GM19438 (cell line): ENCODE data around the gene TOLLIP.
"Not testable (repeated sequence)": the region's sequence is repeated elsewhere in the genome, so short reads cannot be mapped to it uniquely, and the experiment has no call there.

Experiments
- ATAC-seq: cut with Tn5 transposase; IDR thresholded peaks from one replicate; pipeline ENCODE4 v1.9.1; 2021; ENCODE audit warnings: low read depth; ENCODE audit not compliant: unreplicated experiment

TOLLIP gene

DNA sequence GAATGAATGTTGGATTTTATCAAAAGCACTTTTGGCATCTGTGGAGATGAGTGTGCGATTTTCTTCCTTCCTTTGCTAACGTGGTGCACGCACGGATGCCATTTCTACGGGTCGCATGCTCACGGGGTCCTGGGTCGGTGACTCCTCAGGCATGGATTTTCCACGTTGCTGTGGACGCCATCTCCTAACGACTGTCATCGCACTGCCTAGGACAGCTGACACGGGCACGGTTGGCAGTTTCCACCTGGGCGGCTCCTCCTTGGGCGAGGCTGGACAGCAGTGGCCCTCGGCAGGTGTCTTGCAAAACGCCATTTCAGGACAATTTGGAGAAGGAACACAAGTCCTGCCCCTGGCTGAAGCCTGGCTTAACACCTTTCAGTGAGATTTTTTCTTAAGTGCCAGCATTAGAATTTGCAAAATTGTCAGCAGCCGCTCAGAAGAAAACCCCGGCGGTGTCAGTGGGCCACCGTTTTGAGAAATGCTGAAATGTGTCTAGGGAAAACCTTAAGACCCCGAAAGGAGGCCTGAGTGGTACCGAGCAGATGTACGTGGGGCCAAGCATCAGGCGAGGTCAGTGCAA, 34.7 kb upstream of the TOLLIP start:
- ATAC-seq: no peak

- ATAC-seq: no peak
These were observed 34.1 kb upstream of the TOLLIP start for GRCh38 chr11:1343391-1344055.

GRCh38 chr11:1342946-1343345, 33.5 kb upstream of the TOLLIP start:
- ATAC-seq: no peak

DNA sequence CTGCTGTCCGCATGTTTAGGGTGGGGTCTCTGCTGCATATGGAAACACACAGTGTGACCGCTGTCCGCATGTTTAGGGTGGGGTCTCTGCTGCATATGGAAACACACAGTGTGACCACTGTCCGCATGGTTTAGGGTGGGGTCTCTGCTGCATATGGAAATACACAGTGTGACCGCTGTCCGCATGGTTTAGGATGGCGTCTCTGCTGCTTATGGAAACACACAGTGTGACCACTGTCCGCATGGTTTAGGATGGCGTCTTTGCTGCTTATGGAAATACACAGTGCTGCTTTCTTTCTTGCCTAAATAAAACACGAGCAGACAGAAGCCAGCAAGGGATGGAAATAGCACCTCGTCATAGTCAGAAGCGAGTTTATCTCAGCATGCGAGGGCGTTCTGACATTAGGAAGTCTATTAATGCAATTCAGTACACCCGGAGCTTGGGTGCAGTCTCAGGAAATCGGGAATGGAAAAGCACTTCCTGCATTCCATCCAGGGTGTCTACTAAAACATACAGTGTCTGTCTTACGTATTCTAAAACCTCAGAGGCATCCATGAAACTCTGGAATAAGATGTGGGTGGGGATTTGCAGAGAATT, 32.6 kb upstream of the TOLLIP start:
- no peak for ATAC-seq

DNA sequence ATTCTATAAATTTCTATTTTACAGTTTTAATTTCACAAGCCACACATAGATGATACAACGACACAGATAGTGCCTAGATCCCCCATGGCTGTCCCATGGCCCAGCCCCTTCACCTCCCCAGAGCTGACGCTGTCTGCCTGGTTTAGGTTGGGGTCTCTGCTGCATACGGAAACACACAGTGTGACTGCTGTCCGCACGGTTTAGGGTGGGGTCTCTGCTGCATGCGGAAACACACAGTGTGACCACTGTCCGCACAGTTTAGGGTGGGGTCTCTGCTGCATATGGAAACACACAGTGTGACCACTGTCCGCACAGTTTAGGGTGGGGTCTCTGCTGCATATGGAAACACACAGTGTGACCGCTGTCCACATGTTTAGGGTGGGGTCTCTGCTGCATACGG, 31.8 kb upstream of the TOLLIP start:
- not testable (repeated sequence) for ATAC-seq

DNA sequence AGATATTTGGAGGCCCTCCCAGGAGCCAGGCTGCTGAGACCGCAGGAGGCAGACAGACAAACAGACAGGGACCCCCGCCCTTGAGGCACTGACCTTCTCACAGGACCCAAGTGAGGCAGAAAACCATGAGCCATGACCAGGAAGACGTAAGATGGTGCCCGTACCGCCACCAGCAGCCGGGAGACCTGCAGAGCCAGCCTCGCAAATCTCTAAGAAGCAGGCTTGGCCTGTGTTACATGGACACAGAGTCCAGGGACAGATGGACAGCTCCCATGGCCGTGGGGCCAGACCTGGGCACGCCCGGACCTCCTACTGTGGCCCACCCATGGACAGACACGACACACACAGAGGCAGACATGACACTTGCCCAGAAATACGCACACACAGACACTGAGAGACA, 30.7 kb upstream of the TOLLIP start:
- no peak for ATAC-seq

GRCh38 chr11:1339066-1339675, 29.7 kb upstream of the TOLLIP start:
- ATAC-seq: no peak

DNA sequence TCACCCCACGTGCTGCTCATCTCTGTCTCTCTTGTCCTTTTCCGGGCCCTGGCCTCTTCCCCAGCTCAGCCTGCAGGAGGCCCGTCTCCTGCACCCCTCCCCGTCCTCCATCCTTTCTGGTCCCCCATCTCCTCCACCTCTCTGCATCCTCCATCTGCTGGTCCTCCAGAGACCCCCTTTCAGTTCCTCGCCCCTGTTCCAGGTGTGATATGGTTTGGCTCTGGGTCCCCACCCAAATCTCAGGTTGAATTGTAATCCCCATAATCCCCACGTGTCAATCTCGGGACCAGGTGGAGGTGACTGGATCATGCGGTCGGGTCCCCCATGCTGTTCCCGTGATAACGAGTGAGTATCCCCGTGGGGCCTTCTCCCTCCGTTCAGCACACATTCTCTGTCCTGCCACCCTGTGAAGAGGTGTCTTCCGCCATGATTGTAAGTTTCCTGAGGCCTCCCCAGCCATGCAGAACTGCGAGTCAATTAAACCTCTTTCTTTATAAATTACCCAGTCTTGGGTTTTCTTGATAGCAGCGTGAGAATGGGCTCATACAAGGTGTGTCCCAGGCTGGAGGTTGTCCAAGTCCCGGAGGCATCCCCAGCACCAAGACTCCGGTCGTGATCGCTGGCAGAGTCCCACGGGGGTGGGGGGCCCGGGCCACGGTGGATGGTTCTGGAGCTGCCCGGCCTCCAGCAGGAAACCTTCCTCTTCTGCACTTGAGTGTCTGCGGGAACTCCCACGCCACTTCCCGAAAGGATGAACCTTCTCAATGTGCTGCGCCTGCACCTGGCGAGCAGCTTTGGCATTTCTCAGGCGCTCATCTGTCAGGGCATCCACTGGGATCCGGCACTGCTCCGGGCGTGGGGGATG, 29.0 kb upstream of the TOLLIP start:
- no peak for ATAC-seq

DNA sequence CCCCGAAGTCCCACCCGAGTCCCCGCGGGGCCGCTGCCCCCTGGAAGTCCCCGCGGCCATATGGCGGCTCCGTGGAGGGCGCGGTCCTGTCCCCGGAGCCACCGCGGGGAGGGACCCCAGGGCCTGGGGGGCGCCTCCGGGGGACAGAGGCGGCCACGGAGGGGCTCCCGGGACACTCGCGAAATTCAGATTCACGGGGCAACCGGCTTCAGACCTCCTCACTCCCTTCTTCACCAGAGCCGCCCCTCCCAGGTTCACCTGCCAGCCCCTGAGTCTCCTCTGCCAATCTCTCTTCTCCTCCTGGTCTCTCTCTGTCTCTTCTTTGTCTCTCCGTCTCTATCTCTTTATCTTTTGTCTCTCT, 28.2 kb upstream of the TOLLIP start:
- no peak for ATAC-seq

DNA sequence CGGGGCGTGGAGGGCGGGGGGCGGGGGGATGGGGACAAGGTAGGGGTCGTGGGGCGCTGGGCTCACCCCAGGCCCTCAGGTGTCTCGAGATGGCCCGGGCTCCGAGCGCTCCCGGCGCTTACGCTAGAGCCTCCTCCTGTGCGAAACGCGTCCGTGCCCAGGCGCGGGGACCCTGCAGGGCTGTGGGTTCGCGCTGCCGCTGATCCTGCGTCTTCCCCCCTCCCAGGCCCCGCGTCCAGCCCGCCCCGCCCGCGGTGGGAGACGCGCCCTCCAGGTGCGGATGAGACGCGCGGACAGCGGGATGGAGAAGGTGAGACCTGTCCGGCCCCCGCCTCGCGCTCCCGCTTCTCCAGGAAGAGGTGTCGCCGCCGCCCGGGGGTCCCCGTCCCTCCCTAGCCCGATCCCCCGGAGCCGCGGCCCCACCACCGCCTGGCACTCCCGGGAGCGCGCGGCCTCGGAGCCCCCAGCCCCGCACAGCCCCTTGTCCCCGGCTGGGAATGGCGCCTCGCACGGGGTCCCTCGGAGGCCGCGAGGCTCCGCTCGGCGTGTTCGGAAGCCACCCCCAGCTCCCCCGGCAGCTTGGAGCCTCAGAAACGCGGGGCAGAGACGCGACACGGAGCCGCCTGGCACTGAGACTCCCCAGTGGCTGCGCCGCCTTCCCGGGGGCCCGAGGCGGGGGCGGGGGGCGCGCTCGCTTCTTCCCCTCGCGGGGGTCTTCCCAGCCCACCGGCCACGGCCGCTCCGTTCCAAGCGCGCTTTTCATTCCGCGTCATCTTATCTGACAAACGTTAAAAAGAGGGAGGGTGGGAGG, 27.6 kb upstream of the TOLLIP start:
- no peak for ATAC-seq

DNA sequence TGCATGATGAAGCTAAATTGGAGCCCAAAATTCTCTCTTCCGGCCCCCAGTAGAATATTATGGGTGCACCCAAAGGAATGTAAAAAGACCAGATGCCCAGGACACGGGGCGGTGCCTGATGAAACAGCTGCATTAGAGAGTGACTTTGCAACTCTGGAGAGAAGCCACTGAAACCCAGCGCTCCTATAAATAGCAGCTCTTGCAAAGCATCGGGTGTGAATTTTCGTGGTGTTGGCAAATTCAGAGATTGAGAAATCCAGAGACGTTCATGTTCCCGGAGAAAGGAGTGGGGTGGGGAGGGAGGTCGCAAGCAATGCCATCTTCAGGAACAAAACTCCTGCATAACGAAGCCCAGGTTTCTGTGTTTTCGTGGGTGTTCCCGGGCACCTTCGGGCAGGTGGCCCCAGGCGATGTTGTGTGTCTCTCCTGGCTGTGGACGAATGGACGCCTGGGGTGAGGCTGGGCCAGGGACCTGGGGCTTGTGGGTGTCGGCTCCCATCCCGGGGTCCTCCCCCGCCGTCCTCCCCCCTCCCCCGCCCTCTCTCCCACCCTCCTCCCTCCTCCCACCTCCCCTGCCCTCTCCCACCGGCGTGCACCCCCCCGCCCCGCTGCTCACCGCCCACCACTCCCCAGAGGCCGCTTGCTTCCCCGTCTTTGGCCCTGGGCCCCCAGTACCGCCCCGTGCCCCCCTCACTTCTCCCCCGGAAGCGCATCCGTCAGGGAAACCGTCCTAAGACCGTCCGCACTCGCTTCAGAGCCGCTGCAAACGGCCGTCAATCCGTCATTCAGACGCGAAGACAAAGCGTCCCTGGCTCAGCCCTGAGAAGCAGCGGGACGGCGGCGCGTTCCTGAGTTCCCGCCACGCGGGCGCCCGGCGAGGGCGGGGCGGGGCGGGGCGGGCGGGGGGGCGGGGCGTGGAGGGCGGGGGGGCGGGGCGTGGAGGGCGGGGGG, 26.7 kb upstream of the TOLLIP start:
- ATAC-seq: no peak

GRCh38 chr11:1335264-1335810, 25.9 kb upstream of the TOLLIP start:
- no peak for ATAC-seq

- no peak for ATAC-seq
These were observed 24.4 kb upstream of the TOLLIP start for GRCh38 chr11:1333860-1334259.

DNA sequence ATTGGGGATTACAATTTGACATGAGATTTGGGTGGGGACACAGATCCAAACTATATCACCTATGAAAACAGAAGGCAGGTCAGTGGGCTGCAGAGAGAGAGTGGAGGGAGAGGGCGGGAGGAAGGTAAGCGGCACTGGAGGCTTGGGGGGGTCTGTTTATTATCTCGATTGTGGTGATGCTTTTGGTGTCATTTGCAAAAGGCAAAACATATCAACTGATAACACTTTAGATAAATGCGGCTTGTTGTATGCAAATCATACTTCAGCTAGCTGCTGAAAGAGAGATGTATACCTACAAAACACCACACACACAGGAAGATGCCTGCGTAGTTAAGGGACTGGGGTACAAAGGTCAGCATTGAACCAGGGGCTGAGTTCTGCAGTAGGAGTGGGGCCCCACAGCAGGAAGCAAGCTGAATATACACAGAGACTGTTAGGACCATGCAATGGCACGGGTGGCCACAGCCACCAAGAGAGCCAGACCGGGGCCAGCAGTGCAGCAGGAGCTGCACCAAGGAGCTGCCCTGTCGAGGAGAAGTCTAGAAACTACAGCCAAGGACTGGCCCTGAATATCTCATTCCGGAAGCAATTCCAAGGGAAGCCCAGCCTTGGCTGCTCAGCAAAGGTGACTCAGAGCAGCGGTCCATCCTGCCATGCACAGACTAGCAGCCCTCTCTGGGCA, 23.8 kb upstream of the TOLLIP start:
- ATAC-seq: no peak

GRCh38 chr11:1330473-1330872, 21.0 kb upstream of the TOLLIP start:
- no peak for ATAC-seq

DNA sequence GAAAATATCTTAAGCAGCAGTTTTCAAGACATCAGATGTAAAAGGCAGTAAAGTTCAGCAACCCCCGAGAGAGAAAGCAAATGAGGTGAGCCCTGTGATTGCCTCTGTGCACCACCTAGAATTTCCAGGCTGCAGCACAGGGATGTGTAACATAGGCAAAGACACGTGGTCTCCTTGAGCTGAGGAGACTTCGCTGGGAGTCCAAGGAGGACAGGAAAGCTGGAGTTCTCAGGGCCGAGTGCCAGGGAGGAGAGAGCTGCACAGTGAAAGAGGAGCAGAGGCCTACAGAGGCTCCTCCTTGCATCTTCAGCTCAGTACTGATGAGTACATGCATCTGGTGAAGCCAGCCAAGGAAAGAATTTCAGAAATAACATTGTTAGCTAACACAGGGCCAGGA, 17.6 kb upstream of the TOLLIP start:
- no peak for ATAC-seq

- no peak for ATAC-seq
These were observed 17.1 kb upstream of the TOLLIP start for GRCh38 chr11:1326435-1327063.

DNA sequence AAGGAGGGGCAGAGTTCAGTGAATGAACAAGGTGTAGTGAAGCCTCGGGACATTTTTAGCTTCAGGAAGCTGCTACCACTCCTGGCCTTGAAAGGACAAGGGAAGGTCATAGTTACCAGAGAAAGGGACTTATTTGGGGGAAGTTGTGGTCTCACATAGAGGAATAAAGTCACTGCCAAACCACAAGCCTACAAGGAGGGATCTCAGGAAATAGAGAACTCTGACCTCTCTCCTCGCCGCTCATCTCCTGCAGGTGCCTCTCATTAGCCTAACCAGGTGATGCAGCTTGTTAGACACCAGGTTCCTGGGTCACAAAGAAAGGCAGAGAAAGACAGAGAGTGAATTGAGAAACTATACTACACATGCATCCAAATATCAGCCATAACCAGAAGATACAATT, 14.3 kb upstream of the TOLLIP start:
- no peak for ATAC-seq
